HL-60 (cell line): ENCODE results near the gene PLA2G3.

Source experiments
- DNase-seq, 2 experiments: peaks; one replicate each; pipeline ENCODE4 v3.0.0-alpha.2; 2010 to 2020; ENCODE audit warnings: low read depth in 1 of 2, low spot score in 1 of 2
- H3K27ac ChIP-seq: fragments of 250-450 bp; sonication (Bioruptor Pico); replicated peaks from 2 replicates; pipeline ENCODE4 v1.5.1; 2020; ENCODE audit warnings: mild to moderate bottlenecking, moderate library complexity
- H3K27me3 ChIP-seq: fragments of 250-450 bp; sonication (Bioruptor Pico); 2 replicates; pipeline ENCODE4 v1.5.1; 2021; ENCODE audit warnings: mild to moderate bottlenecking, moderate library complexity; ENCODE audit not compliant: insufficient read depth, poor library complexity, severe bottlenecking
- H3K4me3 ChIP-seq: replicated peaks from 2 replicates; pipeline ENCODE4 v1.5.1; 2011; ENCODE audit warnings: mild to moderate bottlenecking, control low read depth, low read length; ENCODE audit not compliant: insufficient read depth
- CTCF ChIP-seq: IDR thresholded peaks from one replicate; pipeline ENCODE4 v1.5.1; 2011; ENCODE audit warnings: low read length, control low read depth, inconsistent platforms; ENCODE audit not compliant: insufficient read depth
- GABPA ChIP-seq: IDR thresholded peaks from 2 replicates; pipeline ENCODE4 v1.6.1; 2012; ENCODE audit warnings: low read depth
- POLR2AphosphoS5 ChIP-seq: IDR thresholded peaks from 2 replicates; pipeline ENCODE4 v1.6.1; 2012; ENCODE audit warnings: low read depth
- REST ChIP-seq: IDR thresholded peaks from 2 replicates; pipeline ENCODE4 v1.6.1; 2012; ENCODE audit warnings: low read depth; ENCODE audit not compliant: insufficient replicate concordance
- SPI1 ChIP-seq: IDR thresholded peaks from 2 replicates; pipeline ENCODE4 v1.6.1; 2012; ENCODE audit warnings: low read depth, mild to moderate bottlenecking, borderline replicate concordance

The PLA2G3 gene

GRCh38 chr22:31095637-31096249 is 44.6 kb downstream of the PLA2G3 start:
- TF ChIP-seq POLR2AphosphoS5: no peak

GRCh38 chr22:31094741-31095140 is 45.6 kb downstream of the PLA2G3 start:
- Histone ChIP-seq H3K4me3 (no peak overlapping the region), H3K27me3 (no peaks in the 10 kb centered on the region), H3K27ac (no peak overlapping the region)
- TF ChIP-seq GABPA (no peak), REST (no peak), SPI1 (no peak), POLR2AphosphoS5 (no peak), CTCF (no peak)
- DNase-seq: no peak

More at GRCh38 chr22:31095637-31096249, 44.6 kb downstream of the PLA2G3 start:
- no peak overlapping the region for H3K4me3 ChIP-seq
- no peaks in the 10 kb centered on the region for H3K27me3 ChIP-seq
- no peak for DNase-seq
- no peak overlapping the region for H3K27ac ChIP-seq

- Histone ChIP-seq H3K27ac (no peak overlapping the region), H3K4me3 (no peak overlapping the region), H3K27me3 (no peaks in the 10 kb centered on the region)
- TF ChIP-seq POLR2AphosphoS5 (no peak), CTCF (no peak), SPI1 (no peak), REST (no peak), GABPA (no peak)
- no peak for DNase-seq
These were observed 46.2 kb downstream of the PLA2G3 start for GRCh38 chr22:31094021-31094551.

- no peak overlapping the region for H3K4me3 ChIP-seq
- no peak for TF ChIP-seq CTCF
- no peak for TF ChIP-seq SPI1
- no peak overlapping the region for H3K27ac ChIP-seq
- no peaks in the 10 kb centered on the region for H3K27me3 ChIP-seq
- DNase-seq: no peak
These were observed 47.0 kb downstream of the PLA2G3 start for GRCh38 chr22:31093086-31093850.
